Left ventricle myocardium inferior (tissue), 1 donor: ENCODE measurements around the gene ADGRG1. TPM values are rescaled to one million over a fixed set of nuclear protein-coding genes. Genes with fewer than 3 reads are reported as not detected.

Source experiments
- DNase-seq: peaks from one replicate; pipeline ENCODE4 v3.0.0-alpha.2; 2020
- H3K27ac ChIP-seq: fragments of 200-600 bp; replicated peaks from 2 replicates; pipeline ENCODE4 v1.8.0; 2021
- H3K27me3 ChIP-seq: fragments of 200-600 bp; 2 replicates; pipeline ENCODE4 v1.8.0; 2021; ENCODE audit warnings: low read depth
- H3K36me3 ChIP-seq: fragments of 200-600 bp; 2 replicates; pipeline ENCODE4 v1.8.0; 2021
- H3K4me1 ChIP-seq: fragments of 200-600 bp; 2 replicates; pipeline ENCODE4 v1.8.0; 2021
- H3K4me3 ChIP-seq: fragments of 200-600 bp; 2 replicates; pipeline ENCODE4 v1.8.0; 2021; ENCODE audit warnings: mild to moderate bottlenecking, moderate library complexity
- H3K9me3 ChIP-seq: fragments of 200-600 bp; replicated peaks from 2 replicates; pipeline ENCODE4 v1.8.0; 2021
- intact Hi-C: fragments of 100-400 bp; cut with micrococcal nuclease; formaldehyde crosslinking; loops from one replicate; pipeline ENCODE4 v1.11.0; 2022
- total RNA-seq: library from RNA; stranded (reverse); fragmentation: NEBNext Ultra II Directional; extraction: Animal tissue kit (Norgen Biotek cat#: 25700); gene quantifications from one replicate; pipeline ENCODE4 v1.2.1, GENCODE V29; 2021
- TF ChIP-seq, protein P1 (sequence below): fragments of 200-600 bp; IDR thresholded peaks from 2 replicates; pipeline ENCODE4 v1.8.0; 2021; ENCODE audit warnings: antibody characterized with exemption, mild to moderate bottlenecking, borderline replicate concordance
- donor health status: DM: no; HTN: yes; CAD: no; lungs with severe emphysema.

ADGRG1 gene
- total RNA-seq, 1 donor from 2014 or later: 21.3 TPM

DNA sequence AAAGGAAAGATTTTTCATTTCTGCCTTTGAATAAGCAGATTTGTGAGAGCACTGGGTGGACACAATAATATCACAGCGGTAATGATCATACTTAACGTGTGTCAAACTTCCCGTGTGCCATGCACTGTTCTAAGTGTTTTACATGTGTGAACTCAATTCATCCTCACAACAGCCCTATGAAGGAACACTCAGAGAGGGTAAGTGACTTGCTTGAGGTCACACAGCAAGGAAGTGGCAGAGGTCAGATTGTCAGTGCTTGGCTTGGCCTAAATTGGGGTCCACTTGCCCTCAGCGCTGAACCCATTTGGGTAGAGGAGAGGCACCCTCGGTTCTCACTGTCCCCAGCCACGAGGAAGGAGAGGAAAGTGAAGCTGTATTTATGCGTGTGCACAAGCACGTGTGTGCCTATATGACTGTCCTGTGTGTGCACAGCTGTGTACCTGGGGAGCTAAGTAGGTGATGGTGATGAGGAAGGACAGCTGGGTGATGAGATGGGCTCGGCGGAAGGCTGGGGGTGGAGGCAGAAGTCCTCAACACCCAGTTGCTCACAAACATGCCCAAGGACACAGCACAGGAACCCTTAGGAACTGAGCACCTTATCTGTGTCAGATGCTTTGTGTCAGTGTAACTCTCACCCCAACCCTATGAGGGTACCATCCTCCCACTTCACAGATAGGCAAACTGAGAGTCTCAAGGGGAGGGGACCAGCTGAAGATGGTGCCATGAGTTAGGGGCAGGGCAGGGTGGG, 29.9 kb downstream of the ADGRG1 start:
- peaks cover 8% of the 10 kb centered on the region for H3K4me1 ChIP-seq
- peaks cover 25% of the 10 kb centered on the region for H3K36me3 ChIP-seq
- no peak overlapping the region for H3K27ac ChIP-seq
- H3K4me3 ChIP-seq: no peak overlapping the region
- H3K9me3 ChIP-seq: no peaks in the 10 kb centered on the region
- no peak for DNase-seq
- TF ChIP-seq, protein P1, sequence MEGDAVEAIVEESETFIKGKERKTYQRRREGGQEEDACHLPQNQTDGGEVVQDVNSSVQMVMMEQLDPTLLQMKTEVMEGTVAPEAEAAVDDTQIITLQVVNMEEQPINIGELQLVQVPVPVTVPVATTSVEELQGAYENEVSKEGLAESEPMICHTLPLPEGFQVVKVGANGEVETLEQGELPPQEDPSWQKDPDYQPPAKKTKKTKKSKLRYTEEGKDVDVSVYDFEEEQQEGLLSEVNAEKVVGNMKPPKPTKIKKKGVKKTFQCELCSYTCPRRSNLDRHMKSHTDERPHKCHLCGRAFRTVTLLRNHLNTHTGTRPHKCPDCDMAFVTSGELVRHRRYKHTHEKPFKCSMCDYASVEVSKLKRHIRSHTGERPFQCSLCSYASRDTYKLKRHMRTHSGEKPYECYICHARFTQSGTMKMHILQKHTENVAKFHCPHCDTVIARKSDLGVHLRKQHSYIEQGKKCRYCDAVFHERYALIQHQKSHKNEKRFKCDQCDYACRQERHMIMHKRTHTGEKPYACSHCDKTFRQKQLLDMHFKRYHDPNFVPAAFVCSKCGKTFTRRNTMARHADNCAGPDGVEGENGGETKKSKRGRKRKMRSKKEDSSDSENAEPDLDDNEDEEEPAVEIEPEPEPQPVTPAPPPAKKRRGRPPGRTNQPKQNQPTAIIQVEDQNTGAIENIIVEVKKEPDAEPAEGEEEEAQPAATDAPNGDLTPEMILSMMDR: no peak
- H3K27me3 ChIP-seq: no peaks in the 10 kb centered on the region
- intact Hi-C loops: loop anchor here (10.0 kb wide), 1 partner anchor 54 kb away; no protein-coding TSS in a partner anchor

DNA sequence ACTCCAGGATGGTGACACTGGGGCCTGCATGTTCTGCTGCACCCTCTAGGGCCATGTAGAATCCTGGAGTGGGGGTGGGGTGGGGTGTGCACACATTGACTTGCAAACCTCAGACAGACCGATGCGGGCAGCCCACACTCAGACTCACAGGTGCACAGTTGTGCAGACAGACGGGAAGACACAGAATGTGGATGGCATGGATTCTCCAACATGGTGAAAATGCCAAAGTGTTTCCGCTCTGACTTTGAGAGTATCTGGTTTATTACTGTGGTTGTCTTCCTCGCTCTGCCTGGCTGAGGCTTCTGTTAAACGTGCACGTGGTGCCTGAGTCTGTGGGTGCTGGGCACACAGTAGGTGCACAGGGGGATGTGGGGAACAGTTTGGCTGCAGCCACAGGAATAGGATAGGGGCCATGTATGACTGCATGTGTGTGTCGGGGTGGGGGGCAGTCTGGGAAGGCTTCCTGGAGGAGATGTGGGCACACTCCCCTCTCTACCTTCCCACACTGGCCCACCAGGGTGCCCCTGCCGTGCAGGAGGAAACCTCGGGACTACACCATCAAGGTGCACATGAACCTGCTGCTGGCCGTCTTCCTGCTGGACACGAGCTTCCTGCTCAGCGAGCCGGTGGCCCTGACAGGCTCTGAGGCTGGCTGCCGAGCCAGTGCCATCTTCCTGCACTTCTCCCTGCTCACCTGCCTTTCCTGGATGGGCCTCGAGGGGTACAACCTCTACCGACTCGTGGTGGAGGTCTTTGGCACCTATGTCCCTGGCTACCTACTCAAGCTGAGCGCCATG, 30.6 kb downstream of the ADGRG1 start:
- no peaks in the 10 kb centered on the region for H3K27me3 ChIP-seq
- H3K9me3 ChIP-seq: no peaks in the 10 kb centered on the region
- no peak for DNase-seq
- TF ChIP-seq, protein P1: no peak
- no peak overlapping the region for H3K4me3 ChIP-seq
- intact Hi-C loops: loop anchor here (10.0 kb wide), 1 partner anchor 54 kb away; no protein-coding TSS in a partner anchor
- H3K27ac ChIP-seq: no peak overlapping the region
- peaks cover 25% of the 10 kb centered on the region for H3K36me3 ChIP-seq
- peaks cover under 1% of the 10 kb centered on the region for H3K4me1 ChIP-seq

DNA sequence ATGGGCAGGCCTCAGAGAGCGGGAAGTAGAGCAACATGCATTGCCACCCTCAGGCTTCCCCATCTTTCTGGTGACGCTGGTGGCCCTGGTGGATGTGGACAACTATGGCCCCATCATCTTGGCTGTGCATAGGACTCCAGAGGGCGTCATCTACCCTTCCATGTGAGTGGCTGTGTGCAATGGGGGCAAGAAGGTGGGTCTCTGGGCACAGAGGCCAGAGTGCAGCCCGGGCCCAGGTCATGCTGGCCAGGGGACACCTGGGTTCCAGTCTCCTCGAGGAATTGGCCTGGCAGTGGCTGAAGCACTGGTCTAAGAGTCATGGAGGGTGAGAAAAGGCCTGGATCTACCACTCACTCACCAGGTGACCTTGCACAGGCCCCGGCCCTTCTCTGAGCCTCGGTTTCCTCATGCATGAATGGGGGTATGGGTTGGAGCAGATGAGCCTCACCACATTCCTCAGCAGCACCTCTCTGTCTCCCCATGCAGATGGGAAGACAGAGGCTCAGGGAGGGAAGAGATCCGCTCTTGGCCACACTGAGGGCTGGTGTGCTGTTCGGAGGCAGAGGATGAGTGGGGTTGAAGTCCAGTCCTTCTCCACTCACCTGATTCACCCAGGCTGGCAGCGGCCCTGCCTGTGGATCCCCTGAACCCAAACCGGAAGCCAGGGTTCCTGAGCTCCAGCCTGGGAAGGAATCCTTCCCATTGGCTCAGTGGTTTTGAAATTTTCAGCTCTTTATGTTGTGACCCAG, 32.5 kb downstream of the ADGRG1 start:
- no peak for DNase-seq
- no peak overlapping the region for H3K27ac ChIP-seq
- intact Hi-C loops: no loop called here

DNA sequence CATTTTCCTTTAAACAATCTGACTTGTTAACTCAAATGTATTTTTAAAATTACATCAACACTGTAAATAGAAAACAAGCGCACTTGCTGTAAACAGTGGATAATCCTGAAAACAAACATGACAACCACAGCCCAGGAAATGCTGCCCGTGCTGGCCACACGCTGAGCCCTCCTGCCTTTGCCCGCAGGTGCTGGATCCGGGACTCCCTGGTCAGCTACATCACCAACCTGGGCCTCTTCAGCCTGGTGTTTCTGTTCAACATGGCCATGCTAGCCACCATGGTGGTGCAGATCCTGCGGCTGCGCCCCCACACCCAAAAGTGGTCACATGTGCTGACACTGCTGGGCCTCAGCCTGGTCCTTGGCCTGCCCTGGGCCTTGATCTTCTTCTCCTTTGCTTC, 33.1 kb downstream of the ADGRG1 start:
- Histone ChIP-seq H3K4me3 (no peak overlapping the region), H3K27me3 (no peaks in the 10 kb centered on the region), H3K9me3 (no peaks in the 10 kb centered on the region), H3K27ac (no peak overlapping the region), H3K4me1 (no peaks in the 10 kb centered on the region), H3K36me3 (peaks cover 25% of the 10 kb centered on the region)
- TF ChIP-seq, protein P1: no peak
- intact Hi-C loops: no loop called here
- DNase-seq: no peak

More for the DNA sequence above, 32.5 kb downstream of the ADGRG1 start:
- TF ChIP-seq, protein P1: no peak
- no peak overlapping the region for H3K4me3 ChIP-seq
- H3K9me3 ChIP-seq: no peaks in the 10 kb centered on the region
- H3K4me1 ChIP-seq: no peaks in the 10 kb centered on the region
- H3K27me3 ChIP-seq: no peaks in the 10 kb centered on the region
- H3K36me3 ChIP-seq: peaks cover 25% of the 10 kb centered on the region
